GM18873 (cell line): ENCODE measurements around the gene TRPM5.

ENCODE experiments used
- ATAC-seq: cut with Tn5 transposase; IDR thresholded peaks from one replicate; pipeline ENCODE4 v1.9.1; 2021; ENCODE audit warnings: mild to moderate bottlenecking, moderate library complexity, moderate number of reproducible peaks; ENCODE audit not compliant: unreplicated experiment, low FRiP score

The TRPM5 gene

DNA sequence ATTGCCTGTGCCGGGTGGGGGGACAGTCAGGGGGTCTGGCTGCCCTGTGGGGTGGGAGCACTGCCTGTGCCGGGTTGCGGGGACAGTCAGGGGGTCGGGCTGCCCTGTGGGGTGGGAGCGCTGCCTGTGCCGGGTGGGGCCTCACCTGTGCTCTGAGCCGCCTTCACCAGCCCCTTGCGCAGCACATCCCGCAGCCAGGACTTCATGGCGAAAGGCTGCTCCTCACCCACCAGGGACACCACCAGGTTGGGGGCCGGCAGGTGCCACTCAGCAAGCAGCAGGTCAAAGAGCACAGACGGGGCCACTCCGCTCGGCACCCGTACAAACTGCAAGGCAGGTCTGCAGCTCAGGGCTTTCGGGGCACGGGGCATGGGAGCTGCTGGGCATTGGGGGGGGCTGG lies 22.3 kb downstream of the TRPM5 start:
- no peak for ATAC-seq

- ATAC-seq, result no peak
Measured at GRCh38 chr11:2421226-2421994, 22.9 kb downstream of the TRPM5 start.

DNA sequence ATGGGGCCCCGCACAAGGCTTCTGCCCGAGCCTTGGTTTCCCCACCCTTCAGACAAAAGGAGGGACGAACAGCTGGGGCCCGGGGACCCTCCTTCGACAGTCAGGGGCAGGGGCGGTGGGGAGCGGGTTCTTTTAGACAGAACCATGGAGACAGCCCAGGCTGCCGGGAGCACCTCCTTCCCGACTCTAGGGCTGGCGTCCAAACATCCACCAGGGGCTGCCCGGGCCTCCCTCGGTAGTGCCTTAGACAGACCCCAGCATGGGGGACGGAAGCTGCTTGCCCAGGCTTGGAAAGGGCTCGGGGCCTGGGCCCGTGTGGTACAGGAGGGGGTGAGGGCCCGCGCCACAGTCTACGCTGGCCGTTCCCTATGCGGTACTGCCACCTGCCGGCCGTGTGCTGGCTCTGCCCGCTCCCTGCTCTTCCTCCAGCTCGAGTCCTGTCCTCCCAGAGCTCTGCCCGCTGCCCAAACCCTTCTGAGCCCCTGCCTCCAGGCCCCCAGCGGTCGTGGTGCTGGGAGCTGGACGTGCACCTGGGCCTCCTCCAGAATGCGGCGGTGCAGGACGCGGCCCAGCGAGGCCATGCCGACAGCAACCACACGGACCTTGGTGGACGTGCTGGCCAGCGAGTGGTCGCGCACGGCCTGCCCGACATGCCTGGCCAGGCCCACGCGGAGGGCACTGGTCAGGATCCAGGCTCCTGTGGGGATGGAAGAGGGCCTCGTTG lies 23.6 kb downstream of the TRPM5 start:
- no peak for ATAC-seq

- ATAC-seq, result no peak
Measured at GRCh38 chr11:2419638-2420501, 24.4 kb downstream of the TRPM5 start.

DNA sequence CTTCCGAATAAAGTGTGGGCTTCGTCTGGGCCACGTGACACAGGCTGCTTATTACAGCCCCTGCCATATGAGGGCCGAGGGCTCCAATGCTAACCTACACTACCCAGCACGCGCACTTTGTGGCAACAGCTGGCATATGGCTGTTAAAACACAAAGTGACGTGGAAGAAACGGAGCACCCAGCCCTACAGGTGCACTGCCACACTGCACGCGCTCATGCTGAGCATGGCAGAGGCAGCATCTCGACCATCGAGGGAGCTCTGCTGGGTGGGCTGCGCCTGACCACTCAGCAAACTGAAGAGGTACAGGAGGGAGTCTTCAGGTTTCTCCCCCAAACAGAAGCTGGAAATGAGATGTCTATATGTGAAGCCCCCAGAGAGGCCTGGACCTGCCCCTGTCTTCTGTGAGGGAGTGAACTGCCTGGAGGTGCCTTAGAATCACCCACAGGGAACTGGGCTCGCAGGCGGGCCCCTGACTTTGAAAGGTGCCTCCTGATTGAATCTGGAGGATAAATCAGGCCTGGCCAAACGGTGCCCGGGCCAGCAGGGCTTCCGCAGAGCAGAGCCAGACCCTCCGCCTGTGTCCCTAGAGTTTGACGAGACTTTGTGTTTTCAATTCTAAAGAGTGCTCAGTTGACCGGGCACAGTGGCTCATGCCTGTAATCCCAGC lies 25.5 kb downstream of the TRPM5 start:
- ATAC-seq, result no peak

- ATAC-seq, result no peak
Measured at GRCh38 chr11:2417856-2418692, 26.2 kb downstream of the TRPM5 start.

DNA sequence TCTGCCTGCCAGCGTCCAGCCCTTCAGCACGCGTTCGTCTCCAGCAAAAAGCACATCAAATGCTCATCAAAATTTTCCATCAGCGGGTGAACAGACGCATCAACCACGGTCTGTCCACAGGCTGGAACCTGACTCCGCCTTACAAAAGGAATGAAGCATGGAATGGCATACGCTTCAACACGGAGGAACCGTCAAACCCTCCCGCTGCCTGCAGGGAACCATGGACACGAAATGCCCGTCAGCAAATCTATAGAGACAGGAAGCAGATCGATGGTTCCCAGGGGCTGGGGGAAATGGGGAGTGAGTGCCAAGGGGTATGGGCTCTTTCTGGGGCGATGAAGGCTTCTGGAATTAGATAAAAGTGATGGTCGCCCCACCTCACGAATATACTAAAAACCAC lies 27.5 kb downstream of the TRPM5 start:
- no peak for ATAC-seq

DNA sequence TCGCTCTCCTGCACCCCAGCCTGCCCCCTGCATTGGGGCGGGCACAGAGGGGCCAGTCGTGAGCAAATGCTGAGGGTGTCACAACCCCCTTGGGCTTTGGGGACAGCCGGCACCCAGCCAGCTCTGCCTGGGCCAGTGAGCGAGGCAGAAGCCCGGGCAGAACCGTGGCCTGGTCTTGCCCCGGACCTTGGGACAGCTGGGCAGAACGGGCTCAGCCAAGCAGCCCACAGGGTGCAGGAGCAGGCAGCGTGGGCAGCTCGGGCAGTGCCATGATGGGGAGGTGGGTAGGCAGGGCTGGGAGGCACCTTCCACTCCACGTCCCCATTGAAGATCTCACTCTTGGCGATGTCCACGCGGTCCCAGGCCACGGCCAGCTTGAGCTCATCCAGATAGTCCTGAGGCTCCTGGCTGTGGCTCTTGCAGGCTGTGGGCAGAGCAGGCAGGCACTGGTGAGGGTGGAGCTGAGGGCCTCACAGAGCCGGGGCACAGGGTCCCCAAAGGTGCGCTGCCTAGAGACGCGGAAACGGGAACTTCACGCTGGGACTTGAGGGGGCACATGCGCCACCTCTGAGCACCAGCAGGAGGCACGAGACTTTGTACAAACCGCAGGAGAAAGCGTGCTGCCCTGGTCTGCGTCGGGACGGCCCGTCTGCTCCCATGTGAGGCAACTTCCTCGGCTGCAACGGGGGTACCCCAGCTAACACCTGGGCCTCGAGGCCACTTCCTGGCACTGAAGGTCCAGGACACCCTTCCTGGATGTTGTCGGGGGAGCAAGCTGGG lies 28.5 kb downstream of the TRPM5 start:
- ATAC-seq, result no peak

DNA sequence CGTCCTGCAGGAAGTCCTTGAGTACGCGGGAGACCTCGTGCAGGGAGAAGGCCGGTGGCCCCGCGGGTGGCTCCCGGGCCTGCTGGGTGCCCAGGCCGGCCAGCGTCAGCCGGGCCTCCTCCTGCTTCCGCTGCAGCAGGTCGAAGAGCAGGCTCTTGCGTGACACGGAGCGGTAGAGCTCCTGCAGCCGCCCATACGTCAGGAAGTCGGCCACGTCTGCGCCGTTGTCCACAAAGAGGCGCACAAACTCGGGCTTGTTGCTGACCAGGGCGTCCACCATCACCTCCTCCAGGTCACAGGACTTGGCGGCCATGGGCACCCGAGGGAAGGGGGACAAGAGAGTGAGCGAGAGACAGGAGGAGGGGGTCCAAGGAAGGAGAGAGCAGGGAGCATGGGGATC lies 29.1 kb downstream of the TRPM5 start:
- no peak for ATAC-seq

- no peak for ATAC-seq
Measured at GRCh38 chr11:2414616-2415015, 29.7 kb downstream of the TRPM5 start.

DNA sequence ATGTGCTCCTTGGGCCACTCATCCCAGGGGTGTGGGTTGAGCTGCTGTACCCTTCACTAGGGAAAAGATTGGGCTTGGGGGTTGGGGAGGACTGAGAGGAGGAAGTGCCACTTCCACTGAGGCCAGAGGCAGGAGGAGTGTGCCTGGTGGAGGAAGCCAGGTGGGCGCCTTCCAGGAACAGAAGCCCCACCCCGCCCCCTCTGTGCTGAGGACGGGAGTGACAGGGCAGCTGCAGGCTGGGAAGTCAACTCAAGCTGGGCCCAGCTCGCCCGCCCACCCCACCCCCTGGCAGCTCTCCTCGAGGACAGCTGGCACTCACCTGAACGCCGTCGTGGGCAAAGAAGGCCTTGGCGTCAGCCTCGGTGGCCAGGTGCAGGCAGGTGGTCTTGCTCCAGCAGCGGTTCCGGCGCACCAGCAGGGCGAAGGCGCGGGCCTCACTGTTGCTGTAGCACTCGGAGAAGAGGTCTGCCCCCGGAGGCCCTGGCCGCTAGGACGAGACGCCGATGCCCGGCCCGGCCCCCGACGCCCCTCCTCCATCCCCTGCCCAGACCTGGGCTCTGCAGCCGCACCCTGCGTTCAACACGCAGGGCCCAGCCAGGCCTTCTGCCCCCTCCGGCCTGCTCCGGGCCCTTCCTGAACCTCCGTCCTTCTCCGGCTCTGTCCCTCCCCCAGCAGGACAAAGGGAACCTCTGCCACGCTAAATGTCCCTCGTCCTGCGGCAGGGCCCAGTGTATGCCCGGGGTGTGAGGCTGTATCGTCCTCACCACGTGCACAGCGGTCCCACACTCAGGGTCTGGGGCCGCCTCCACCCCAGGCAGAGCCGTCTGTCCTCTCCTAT lies 30.4 kb downstream of the TRPM5 start:
- no peak for ATAC-seq

GRCh38 chr11:2412323-2412722 lies 32.0 kb downstream of the TRPM5 start:
- no peak for ATAC-seq

DNA sequence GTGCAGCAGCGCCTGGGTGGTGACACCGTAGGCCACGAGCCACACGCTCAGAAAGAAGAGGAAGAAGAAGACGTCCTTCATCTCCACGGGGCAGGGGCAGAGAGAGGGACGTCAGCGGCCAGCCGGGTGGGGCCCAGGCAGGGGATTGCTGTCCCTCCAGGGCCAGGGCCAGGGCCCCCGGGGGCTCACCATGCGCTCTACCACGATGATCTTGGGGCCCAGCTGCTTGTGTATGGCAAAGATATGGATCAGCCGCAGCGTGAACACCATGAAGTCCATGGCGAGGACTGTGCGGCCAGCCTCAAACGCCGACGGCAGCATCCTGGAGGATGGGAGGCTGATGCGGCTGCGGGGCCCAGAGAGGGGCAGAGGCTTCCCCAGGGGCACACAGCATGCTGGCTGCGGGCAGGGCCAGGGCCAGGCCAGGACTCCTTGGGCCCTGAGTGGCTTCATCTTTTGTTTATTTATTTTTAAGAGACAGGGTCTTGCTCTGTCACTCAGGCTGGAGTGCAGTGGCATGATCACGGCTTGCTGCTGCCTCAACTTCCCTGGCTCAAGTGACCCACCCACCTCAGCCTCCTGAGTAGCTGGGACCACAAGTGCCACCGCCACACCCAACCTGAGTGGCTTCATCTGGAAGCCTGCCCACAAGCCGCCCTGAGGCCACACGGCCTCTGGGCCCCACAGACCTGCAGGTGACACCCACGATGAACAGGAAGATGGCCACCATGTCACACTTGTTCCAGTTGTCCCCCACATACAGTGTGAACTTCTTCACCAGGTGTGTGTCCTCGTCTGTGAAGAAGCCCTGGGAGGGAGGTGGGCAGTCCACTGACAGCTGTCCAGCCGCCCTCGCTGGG lies 32.6 kb downstream of the TRPM5 start:
- ATAC-seq, result no peak

DNA sequence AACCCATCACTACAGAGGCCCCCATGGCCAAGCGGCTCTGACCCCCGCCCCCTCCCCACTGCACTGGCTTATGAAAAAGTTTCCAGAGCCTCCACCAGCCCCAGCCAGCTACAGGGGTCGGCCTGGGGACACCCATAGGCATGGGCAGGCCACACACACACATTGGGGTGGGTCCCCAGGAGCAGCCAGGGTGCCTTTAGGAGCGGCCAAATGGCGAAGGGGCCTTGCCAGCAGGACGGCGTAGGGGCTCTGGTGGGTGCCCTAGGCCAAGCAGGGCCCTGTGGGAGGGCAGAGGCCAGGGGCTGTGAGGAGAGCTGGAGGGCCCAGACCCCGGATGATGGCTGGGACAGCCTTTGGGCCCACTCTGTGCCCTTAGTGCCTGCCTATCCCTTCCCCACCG lies 33.7 kb downstream of the TRPM5 start:
- no peak for ATAC-seq

GRCh38 chr11:2409611-2410468 lies 34.5 kb downstream of the TRPM5 start:
- no peak for ATAC-seq

DNA sequence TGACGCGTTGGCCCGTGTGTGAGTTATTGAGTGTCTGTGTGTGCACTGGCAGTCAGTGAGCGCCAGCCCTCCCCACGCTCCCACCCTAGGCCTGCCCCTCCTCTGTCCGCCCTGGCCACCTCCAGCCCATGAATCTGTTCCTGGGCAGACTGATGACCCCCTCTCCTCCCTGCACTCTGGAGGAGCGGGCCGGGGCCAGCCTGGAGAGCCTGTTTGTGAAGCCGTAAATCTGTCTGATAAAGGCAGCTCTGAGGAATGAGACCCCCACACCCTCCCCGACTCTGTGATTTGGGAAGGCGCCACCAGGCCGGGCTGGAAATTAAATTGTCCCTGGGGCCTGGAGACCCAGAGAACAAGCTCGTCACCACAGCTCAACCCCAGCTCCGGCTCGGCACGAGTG lies 35.2 kb downstream of the TRPM5 start:
- ATAC-seq, result no peak
